ENCODE measurements around the gene MICAL2.

MICAL2 gene, protein sequence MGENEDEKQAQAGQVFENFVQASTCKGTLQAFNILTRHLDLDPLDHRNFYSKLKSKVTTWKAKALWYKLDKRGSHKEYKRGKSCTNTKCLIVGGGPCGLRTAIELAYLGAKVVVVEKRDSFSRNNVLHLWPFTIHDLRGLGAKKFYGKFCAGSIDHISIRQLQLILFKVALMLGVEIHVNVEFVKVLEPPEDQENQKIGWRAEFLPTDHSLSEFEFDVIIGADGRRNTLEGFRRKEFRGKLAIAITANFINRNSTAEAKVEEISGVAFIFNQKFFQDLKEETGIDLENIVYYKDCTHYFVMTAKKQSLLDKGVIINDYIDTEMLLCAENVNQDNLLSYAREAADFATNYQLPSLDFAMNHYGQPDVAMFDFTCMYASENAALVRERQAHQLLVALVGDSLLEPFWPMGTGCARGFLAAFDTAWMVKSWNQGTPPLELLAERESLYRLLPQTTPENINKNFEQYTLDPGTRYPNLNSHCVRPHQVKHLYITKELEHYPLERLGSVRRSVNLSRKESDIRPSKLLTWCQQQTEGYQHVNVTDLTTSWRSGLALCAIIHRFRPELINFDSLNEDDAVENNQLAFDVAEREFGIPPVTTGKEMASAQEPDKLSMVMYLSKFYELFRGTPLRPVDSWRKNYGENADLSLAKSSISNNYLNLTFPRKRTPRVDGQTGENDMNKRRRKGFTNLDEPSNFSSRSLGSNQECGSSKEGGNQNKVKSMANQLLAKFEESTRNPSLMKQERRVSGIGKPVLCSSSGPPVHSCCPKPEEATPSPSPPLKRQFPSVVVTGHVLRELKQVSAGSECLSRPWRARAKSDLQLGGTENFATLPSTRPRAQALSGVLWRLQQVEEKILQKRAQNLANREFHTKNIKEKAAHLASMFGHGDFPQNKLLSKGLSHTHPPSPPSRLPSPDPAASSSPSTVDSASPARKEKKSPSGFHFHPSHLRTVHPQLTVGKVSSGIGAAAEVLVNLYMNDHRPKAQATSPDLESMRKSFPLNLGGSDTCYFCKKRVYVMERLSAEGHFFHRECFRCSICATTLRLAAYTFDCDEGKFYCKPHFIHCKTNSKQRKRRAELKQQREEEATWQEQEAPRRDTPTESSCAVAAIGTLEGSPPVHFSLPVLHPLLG

DNA sequence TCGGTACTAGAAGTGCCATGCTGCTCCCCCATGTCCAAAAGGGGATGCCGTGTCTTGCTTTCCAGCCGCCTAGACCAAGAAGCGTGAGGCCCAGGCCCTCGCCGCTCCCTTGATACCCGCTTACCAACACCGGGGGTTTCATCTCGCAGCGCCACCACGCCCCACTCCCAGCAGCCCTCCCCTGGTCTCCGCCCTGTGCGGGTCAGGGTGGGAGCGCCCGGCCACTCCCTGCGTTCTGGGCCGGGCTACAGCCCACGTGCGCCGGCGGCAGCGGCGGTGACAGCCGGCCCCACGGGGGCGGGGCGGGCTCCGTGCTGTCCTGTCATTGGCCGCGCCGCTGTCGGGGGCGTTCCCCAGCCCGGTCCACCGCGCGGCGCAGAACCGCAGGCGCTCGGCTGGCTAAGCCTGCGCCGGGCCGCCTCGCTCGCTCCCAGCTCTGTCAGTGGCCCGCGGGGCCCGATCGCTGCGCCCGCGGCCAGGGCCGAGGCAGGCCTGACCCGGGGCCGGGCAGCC is at the start of gene MICAL2:
MICAL2 (plus strand) TSS at position 390 of the 513 bp plus-strand sequence. CDS start 51,566 bp downstream, outside the sequence.
- DNase-seq (ENCODE audit: low read depth) = peak; percentile 90

DNA sequence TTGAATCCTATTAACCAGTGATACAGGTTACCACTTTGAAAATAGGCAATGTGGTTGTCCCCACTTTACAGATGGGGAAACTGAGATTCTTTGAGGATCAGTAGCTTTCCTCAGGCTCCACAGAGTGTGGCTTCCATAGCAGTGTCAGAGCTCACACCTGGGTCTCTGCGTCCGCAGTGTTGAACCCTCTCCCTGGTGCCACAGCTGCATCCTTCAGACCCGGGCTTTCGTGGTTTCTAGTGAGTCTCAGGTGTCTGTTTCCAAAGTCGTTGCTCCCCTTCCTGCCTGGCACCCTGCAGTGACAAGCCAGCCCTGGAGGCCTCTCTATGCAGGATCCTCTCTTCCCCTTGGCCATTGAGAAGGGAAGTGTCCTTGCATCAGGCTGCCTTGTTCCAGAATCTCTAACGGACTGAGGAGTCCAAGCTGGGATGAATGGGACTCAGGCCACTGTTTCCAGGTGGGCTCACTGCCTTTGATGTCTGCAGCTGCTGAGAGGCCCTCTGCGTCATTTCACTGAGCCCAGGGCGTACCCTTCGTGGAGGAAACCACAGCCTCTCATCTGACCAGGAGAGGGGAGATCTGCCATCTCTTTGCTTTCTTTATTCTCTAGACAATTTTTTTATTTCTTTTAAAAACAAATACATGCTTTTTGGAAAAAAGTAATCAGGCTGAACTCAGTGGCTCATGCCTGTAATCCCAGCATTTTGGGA is 48.4 kb upstream of the MICAL2 start:
- DNase-seq (ENCODE audit: low read depth) = no peak

DNA sequence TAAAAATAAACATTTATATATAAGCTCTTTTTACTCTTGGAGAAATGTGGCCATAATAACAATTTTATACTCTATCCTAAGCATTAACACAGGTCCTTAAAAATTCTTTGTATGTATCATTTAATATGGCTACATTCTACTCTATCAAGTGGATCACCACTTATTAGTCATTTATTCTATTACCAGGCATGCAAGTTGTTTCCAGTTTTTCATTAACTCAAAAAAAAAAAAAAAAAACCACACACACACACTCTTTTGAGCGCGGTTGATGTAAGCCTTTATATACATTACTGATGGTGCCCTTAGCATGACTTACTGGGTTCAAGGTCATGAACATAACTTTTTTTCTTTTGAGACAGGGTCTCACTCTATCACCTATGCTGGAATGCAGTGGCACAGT is 47.1 kb upstream of the MICAL2 start:
- DNase-seq (ENCODE audit: low read depth) = no peak

DNA sequence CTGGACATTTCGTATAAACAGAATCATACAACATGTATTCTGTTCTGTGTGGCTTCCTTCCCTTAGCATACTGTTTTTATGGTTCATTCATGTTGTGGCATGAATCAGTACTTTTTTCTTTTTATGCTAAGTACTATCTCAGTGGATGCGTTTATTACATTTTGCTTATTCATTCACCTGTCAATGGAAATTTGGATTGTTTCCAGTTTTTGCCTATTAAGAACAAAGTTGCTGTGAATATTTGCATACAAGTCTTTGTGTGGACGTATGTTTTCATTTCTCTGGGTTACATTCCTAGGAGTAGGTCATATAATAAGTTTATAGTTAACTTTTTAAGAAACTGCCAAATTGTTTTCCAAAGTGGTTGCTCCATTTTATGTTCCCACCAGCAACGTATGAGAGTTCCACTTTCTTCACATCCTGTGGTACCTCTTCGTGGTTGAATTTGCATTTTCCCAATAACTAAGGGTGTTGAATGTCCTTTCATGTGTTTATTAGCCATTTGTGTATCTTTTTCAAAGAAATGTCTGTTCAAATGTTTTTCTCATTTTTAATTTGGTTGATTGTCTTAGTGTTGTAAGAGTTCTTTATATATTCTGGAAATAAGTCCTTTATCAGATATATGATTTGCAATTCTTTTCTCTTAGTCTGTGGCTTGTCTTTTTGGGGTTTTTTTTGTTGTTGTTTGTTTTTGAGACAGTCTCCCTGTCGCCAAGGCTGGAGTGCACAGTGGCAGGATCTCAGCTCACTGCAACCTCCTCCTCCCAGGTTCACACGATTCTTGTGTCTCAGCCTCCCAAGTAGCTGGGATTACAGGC is 46.0 kb upstream of the MICAL2 start:
- DNase-seq (ENCODE audit: low read depth) = no peak

DNA sequence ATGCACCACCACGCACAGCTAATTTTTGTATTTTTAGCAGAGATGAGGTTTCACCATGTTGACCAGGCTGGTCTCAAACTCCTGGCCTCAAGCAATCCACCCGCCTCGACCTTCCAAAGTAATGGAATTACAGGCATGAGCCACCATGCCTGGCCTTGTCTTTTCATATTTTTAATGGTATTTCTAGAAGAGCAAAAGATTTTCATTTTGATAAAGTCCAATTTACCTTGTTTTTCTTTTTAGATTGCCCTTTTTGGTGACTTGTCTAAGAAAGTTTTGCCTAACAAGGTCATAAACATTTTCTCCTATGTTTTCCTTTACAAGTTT is 45.5 kb upstream of the MICAL2 start:
- DNase-seq (ENCODE audit: low read depth) = no peak

DNA sequence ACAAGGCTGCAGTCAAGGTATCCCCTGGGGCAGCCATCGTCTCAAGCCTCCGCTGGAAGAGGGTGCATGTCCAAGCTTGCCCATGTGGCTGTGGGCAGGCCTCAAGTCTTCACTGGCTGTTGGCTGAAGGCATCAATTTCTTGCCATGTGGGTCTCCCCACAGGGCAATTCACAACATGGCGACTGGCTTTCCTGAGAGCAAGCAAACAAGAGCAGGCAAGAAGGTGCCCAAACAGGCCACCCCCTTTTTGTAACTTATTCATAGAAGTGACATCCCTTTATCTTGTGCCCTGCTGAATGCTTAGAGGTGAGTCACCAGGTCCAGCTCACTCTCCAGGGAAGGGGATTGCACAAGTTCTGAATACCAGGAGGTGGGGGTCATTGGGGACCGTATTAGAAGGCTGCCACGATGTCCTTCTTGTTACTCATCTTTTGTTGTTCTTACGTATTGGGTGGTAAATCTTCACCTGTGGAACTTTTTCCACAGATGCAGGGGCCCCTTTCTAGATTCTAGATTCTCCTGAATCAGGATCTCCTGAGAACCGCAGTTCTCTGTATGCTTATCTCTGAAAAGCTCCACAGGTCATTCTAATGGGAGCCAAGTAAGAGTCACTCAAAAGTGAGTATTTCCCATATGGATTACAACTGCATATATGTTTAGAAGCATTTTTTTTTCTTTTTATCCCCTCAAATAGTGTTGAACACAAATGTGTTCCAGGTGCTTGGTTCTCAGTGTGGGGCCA is 44.2 kb upstream of the MICAL2 start:
- peak; percentile 93 for DNase-seq (ENCODE audit: low read depth)

DNA sequence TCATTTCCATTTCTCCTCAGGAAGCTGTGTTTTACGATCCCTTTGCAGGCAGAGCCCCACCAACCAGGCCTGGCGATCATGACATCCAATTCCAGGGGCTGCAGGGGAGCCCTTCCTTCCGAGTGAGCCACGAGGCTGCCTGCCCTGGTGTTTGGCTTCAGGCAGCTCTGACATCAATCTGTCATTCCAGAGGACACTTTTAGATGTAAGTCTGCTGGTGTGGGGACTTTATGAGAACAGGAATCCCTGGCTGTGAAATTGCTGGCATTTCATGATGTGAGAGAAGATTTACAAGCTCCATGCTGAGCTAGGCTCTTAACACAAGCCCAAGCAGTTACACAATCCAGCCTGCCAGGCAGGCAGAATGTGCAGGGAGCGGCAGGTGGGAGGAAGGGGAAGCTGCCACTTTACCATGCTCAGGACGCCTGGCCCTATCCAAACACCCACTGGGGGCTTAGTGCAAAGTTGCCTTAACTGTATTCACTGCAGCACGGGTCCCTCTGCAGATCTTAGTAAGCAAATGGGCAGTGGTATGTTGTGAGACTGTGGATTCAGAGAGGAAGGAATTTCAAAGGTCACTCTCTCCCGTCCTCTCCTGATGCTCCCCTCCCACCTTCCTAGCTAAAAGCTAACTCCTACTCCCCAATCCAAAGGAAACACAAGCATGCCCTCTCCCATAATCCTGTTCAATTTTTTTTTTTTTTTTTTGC is 43.4 kb upstream of the MICAL2 start:
- peak; percentile 62 for DNase-seq (ENCODE audit: low read depth)

DNA sequence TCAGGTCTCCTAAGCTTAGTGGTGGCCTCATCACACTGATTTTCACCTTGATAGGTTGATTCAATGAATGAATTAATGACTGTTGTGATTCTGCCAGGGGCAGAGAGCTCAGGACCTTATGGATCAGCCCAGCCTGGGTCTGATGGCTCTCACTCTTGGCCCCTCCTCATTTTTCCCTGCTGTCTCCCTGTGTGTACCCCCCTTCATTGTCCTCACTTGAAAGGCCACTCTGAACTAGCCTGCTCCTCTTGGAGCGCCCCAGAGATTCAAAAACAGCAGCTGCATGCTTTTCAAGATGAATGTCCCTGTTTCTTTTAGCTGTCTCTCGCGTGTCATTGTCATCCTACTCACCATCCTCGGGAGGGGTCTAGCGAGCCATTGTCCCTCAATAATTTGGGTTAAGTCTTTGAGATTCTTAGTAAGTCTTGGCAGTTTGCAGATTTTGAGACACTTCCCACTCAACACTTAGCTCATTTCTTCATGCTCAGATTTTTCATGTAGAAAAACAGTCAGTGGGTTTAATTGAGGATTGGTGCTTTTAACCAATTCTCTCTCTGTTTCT is 42.5 kb upstream of the MICAL2 start:
- DNase-seq (ENCODE audit: low read depth) = no peak

DNA sequence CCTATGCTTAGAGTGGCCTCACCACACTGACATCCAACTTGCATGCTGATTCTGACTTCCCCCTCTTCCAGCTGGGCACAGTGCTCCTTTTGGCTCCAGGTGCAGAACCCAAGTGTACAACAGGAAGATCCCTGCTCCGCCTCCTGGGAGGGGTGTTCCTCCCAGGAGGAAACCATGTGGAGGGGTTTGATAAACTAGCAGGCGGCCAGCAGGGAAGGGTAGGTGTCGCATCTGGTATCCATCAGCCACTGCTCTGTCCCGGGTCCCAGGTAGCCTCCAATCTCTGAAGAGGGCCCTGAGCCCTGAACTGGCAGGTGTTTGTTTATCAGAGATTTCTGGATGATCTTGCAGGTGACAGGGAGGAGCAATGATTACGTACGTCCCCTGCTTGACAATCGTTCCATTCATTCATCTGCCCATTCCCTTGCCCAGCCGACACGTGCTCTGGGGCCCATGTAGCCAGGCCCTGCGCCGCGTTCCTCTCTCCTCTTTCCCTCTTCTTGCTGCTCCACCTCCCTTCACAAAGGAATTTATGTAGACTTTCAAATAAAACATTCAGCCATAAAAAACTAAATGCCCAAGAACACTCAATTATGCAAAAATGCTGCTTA is 41.2 kb upstream of the MICAL2 start:
- no peak for DNase-seq (ENCODE audit: low read depth)

DNA sequence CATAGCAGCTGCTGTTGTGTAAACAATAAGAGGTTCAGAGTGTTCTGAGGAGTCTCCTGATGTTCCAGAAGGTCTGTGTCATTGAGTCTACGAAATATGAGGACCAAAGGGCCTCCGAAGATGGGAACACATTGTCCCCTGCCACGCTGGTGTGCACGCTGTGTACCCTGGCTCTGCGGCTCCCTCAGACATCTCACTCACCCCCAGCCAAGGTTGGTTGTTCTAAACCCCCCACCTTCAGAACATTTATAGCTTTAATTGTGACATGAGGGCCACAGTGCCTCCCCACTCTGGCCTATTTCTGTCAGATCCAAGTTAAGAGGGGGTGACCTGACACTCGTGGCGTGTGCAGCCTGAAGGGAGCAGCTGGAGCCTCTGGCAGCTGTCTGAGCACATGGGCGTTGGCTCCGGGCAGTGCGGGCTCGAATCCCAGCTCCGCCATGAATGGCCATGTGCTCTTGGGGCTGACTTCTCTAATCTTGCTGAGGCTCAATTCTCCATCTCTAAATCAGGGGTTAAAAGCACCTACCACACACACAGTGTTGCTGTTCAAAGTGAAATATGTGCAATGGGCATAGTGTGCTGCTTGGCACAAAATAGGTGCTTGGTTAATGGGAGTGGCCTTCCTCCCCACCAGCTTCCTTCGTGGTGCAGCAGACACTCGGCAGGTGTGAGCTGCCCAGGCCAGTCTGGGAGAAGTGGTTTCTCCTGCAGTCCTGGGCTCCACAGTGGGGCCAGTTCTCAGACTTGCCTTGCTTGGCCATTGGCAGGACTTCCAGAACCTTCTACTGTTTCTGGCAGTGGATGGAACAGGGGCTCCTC is 39.7 kb upstream of the MICAL2 start:
- no peak for DNase-seq (ENCODE audit: low read depth)

DNA sequence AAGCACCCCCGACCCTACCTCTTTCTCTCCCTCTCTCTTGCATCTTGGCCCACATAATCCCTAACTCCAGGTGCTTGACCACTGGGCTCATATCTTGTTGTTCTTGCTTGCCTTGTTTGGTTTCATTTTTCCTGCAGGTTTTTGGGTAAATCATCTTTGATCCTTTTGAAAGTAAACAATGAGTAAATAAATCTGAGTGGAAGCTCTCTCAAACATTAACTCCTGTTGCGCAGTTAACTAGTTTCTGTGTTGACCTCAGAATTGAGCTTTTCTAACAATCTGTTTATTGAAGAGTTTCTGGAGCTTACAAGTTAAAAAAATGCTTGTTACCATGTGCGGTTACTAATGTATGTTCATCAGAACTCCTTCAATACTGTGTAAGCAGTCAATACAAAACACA is 38.8 kb upstream of the MICAL2 start:
- DNase-seq (ENCODE audit: low read depth) = no peak

DNA sequence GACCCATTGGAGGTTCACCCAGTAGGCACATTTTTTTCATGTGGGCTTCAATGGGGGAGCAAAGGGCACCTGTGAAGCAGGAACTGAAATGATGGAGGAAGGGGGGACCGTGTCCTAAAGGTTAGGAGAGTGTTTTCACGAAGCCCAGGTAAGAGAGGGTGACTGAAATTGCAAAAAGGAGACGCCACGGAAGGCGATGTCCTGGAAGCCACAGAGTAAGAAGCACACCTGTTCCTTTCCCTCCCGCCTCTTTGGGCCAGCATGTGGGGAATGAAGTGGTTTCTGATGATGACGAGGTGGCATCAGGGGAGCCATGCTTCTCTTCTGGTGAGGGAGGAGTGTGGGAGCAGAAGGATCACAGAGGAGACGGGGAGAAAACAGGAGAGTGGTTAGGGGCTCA is 37.0 kb upstream of the MICAL2 start:
- DNase-seq (ENCODE audit: low read depth) = no peak

DNA sequence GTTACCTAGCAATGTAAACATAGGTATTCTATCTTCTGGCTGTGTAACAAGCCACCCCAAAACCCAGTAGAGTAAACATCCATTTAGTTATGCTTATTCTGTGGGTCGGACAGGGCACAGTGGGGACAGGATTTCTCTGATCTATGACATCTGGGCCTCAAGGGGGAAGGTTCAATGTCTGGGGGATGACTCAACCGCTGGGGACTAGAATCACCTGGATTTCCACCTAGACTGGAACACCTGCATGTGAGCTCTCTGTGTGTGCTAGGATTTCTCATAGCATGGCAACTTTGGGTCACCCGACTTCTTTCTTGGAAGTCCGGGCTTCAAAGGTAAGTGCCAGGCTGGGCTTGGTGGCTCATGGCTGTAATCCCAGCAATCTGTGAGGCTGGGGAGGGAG is 36.5 kb upstream of the MICAL2 start:
- DNase-seq (ENCODE audit: low read depth) = no peak

DNA sequence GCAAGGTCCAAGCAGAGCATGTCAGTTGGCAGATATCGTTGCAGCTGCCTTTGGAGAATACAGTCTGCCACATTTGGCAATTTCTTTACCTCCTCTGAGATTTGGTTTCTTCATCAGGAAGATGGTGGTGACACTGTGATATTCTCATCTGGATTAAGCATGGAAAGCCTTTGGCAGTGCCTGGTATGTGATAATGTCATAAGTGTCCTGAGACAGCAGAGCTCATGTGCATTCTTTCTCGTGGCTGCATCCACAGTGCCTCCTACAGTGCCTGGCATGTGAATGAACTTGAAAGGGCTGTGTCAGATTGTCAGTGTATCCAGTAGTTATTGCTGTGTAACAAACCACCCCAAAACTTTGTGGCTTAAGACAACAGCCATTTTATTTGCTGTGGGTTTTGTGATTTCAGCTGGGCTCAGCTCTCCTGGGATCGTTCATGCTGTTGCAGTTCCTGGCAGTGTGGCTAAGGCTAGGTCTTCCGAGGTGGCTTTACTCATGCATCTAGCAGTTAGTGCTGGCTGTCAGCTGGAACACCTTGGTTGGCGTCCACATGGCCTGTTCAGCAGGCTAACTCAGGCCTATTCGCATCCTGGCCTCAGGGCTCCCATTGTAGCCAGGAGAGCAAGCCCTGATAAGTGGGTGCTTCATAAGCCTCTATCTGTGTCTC is 35.7 kb upstream of the MICAL2 start:
- peak; percentile 27 for DNase-seq (ENCODE audit: low read depth)

DNA sequence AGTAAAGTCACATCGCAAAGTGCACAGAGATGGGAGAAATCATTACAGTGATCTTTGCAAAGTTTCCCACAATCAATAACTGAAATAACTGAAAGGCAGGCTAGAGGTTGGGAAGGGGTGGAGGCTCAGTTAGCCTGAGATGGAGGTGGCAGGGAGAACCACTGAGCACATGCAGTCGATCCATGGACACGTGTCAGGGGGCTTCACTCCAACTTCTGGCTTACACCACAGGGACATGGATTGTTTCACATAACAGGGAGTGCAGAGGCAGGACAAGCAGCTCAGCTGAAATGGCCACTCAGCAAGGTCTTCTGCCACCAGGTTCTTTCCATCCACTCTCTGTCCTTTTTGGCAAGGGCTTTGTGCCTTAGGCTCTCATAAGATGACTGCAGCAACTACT is 35.1 kb upstream of the MICAL2 start:
- no peak for DNase-seq (ENCODE audit: low read depth)

DNA sequence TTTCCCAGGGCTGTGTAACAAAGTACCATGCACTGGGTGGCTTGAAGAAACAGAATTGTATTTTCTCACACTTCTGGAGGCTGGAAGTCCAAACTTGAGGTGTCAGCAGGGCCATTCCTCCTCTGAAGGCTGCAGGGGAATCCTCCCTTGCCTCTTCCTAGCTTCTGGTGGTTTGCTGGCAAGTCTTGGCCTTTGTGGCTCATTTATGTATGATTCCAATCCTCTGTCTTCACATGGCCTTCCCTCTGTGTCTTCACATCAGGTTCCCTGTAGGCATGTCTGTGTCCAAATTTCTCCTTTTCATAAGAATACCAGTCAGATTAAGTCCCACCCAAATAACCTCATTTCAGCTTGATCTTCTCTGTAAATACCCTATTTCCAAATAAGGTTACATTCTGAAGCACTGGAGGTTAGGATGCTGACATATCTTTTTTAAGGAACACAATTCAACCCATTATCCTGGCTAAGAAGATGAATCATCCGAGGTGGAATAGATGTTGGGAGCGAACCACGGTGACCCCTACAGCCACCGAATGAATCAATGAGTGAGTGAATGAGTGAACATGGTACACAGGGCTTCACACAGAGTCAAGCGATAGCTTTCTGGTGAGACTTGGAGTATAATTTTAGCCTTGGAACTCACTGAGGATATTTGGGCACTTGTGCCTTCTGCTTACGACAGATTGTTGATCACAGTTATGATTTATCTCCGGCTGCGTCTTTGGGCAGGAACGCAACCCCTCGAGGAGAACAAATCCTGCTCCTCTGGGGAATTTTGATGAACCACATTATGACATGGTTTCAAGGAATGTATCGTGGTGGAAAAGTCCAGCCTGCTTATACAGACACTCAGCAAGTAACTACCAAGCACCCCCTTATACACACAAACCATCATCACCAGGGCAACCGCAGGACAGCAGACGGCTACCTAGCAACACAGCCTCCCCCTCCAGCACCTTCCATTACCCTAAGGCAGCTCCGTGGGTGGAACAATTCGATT is 34.3 kb upstream of the MICAL2 start:
- peak; percentile 100 for DNase-seq (ENCODE audit: low read depth)

Data from iris pigment epithelial cell (primary cell).